IPS-11a (cell line): Measurements from ENCODE around the gene HLA-DPB1.

Experiments
- H3K4me3 ChIP-seq: one replicate; pipeline ENCODE4 v1.5.1; 2013; ENCODE audit warnings: low read depth, low read length, control low read depth

HLA-DPB1 gene

GRCh38 chr6:33070909-33071308 lies 4.9 kb upstream of the HLA-DPB1 start:
- no peak overlapping the region for H3K4me3 ChIP-seq

- H3K4me3 ChIP-seq: no peak overlapping the region
Observed at GRCh38 chr6:33071569-33071968, 4.2 kb upstream of the HLA-DPB1 start.

- H3K4me3 ChIP-seq: no peak overlapping the region
Observed at GRCh38 chr6:33072508-33073100, 3.2 kb upstream of the HLA-DPB1 start.

GRCh38 chr6:33073431-33073871 lies 2.3 kb upstream of the HLA-DPB1 start, which contains the start of gene HLA-DPA1:
Gene HLA-DPA1 (minus strand): TSS chr6:33073649.
- H3K4me3 ChIP-seq: no peak within 1 kb of the TSS

GRCh38 chr6:33075208-33075567 lies 602 bp upstream of the HLA-DPB1 start:
- H3K4me3 ChIP-seq: no peak overlapping the region

GRCh38 chr6:33076406-33076934 lies 680 bp downstream of the HLA-DPB1 start:
- H3K4me3 ChIP-seq: no peak overlapping the region

GRCh38 chr6:33077908-33078307 lies 2.1 kb downstream of the HLA-DPB1 start:
- no peak overlapping the region for H3K4me3 ChIP-seq

DNA sequence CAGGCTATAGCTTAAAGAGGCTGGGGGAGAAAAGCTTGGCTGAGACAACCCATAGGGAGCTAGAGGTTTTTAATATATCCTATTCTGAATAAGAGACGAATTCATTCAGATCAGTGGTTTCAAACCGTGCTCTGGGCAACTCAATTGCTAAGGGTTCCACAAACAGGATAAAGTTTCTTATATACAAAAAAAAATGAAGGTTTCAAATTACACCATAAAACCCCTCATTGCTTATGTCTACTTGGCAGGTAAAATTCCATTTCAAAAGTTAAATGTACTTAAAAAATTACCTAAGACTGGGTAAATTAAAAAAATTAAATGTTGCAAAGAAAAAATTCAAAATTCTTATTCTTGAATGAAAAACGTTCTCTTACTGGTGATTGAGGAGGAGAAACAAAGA lies 2.7 kb downstream of the HLA-DPB1 start:
- no peak overlapping the region for H3K4me3 ChIP-seq

DNA sequence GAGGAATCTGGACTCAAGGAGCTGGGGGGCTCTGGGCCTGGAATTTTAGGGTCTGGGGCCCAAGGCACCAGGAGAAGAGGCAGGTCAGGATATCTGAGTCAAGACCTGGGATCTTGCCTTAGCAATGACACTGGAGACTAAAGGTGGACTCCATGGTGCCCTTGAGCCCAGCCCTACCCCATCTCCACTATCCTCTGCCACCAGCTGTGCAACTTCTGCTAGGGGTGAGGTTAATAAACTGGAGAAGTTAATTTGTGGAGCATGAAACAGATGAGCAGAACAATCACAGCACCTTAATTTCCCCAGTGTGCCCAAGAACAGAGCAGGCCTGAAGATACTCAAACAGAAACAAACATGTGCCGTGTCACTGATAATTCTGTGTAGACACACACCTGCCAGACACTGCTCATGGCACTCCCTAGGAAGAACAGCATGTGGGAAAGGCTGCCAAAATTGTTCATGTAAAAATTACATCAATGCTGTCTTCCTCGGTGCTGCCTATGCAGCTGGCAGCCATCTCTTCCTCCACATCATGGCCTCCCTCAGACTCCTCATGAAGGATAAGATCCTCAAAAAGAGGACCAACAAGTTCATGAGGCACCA lies 3.2 kb downstream of the HLA-DPB1 start:
- no peak overlapping the region for H3K4me3 ChIP-seq

DNA sequence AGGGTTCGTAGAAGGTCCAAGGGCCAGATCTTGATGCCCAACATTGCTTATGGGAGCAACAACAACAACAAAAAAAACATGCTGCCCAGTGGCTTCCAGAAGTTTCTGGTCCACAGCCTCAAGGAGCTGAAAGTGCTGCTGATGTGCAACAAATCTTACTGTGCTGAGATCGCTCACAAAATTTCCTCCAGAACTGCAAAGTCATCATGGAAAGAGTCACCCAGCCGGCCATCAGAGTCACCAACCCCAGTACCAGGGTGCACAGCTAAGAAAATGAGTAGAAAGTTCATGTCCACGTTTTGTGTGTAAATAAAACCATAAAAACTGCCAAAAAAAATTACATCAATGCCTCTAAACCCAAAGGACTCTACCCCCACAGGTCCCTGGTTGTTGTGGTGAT lies 3.8 kb downstream of the HLA-DPB1 start:
- H3K4me3 ChIP-seq: no peak overlapping the region

GRCh38 chr6:33080127-33081089 lies 4.6 kb downstream of the HLA-DPB1 start:
- H3K4me3 ChIP-seq: peak overlapping the region; percentile 61

DNA sequence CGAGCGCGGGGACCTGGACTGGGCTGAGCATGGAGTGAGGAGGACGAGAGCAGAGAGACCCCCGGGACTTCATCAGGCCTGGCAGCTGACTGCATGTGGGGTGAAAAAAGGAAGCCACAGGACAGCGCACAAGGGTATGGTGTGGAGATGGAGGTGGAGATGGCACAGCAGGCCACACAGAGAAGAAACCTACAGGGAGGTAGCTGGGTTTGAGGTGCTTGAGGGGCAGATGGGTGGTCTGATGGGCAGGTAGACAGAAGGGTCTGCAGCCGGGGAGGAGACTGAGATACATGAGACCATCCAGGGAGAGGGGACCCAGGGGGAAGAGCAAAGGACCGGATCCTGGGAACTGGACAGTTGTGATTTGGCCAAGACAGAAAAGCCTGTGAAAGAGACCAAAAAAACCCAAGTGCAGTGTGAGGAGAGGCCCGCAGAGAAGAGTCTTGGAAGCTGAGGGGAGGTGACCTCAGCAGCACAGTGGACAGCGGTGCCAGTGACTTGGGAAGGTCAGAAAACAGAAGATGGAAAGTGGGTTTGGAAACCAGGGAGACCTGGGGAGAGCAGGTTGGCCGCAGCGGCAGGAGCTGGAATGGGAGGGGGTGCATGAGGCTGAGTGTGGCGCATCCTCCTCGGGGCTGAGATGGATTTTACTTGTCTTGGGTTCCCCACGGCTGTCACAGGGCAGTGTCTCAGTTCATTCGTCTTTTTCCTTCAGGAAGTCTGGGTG lies 5.5 kb downstream of the HLA-DPB1 start:
- H3K4me3 ChIP-seq: peak overlapping the region; percentile 61

DNA sequence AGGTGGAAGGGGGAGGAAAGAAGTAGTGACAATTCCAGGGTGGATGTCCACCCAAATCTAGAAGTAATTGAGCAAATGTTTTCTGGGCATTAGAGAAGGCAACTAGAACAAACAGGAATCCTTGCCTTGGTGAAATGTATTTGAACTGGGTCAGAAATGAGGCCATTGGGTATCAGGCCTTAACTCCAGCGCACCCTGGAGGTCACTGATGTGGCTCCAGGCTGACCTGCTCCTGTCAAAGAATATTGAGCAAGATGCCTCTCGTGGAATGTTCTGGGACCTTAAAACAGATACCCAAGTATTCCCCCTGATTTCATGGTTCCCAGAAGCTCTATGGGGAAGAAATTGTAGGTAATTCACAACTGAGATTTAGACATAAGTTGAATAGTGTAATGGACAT lies 6.9 kb downstream of the HLA-DPB1 start:
- no peak overlapping the region for H3K4me3 ChIP-seq

DNA sequence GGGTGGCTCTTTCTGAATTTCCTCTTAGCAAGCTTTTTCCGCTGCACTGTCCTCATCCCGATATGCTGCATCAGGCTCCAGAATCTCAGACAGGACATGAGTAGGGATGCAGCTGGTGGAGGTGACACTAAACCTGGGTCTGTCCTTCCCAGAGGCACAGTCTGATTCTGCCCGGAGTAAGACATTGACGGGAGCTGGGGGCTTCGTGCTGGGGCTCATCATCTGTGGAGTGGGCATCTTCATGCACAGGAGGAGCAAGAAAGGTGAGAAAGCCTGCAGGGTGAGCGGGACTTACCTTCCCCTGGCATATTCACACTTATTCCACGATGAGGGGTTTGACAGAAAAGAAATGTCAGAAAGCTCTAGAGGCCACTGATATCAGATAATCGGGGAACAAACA lies 9.8 kb downstream of the HLA-DPB1 start:
- no peak overlapping the region for H3K4me3 ChIP-seq

- no peak overlapping the region for H3K4me3 ChIP-seq
Observed at GRCh38 chr6:33088258-33088930, 12.6 kb downstream of the HLA-DPB1 start.

DNA sequence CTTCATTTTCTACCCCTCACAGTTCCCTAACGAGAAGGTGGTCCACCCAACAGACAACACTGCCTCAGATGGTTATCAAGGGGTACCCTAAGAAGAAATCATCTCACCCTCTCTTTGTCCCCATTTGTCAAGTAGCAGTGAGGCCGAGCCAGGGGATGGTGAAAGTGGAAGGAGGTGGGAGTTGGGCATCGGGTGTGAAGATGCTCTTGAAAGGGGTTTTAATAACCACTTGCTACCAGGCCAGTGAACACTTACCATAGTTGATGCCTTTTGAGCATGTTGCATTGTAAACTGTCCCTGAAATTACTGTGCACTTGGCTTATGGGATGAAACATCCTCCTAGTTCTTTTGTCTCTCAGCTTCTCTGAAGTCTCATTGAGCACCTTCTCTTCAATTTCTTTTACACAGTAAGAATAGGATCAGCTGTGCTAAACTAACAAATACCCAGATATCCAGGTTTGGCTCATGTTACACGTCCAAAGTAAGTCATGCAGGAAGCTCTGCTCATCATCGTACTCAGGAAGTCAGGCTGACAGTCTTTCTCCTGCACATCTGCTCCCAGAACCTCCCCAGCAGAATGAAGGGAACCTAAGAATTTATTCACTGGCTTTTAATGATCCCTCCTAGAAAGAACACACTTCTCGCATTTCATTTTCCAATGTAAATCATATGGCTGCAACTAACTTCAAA lies 13.3 kb downstream of the HLA-DPB1 start:
- H3K4me3 ChIP-seq: no peak overlapping the region

DNA sequence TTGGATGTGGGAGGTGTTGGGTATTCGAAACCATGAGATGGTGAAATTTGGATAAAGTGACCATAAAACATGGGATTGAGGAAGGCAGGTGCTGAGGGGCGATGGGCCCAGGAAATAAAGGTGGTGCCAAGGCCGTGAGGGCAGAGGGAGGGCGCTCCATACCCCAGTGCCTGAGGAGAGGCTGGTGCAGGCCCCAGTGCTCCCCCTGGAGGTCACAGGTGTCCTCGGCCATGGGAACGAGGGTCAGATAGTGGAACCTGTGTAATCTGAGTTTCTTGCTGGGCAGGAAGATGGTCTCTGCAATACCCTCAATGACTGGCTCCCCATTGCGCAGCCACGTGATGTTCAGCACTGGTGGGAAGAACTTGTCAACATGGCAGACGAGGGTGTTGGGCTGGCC lies 16.2 kb downstream of the HLA-DPB1 start:
- H3K4me3 ChIP-seq: no peak overlapping the region

- no peak overlapping the region for H3K4me3 ChIP-seq
Observed at GRCh38 chr6:33092385-33092784, 16.6 kb downstream of the HLA-DPB1 start.

- no peak overlapping the region for H3K4me3 ChIP-seq
Observed at GRCh38 chr6:33093855-33094254, 18.1 kb downstream of the HLA-DPB1 start.

GRCh38 chr6:33095681-33096080 lies 19.9 kb downstream of the HLA-DPB1 start:
- no peak overlapping the region for H3K4me3 ChIP-seq
